Esophagus (tissue), 2 donors: Measurements from ENCODE around the gene SUSD6. TPM values are rescaled to one million over a fixed set of nuclear protein-coding genes. Genes with fewer than 3 reads are reported as not detected.
"Not testable (repeated sequence)": the region's sequence is repeated elsewhere in the genome, so short reads cannot be mapped to it uniquely, and the experiment has no call there.

ENCODE experiments used
- H3K27ac ChIP-seq, 2 donors: one replicate each; pipeline ENCODE4 v1.5.1; 2013; ENCODE audit warnings: low read depth in 2 of 2, mild to moderate bottlenecking in 2 of 2, inconsistent platforms in 1 of 2, low read length in 1 of 2, moderate library complexity in 1 of 2
- H3K27me3 ChIP-seq, 2 donors: one replicate each; pipeline ENCODE4 v1.6.1; 2013; ENCODE audit warnings: low read length in 2 of 2, control low read depth in 1 of 2, mild to moderate bottlenecking in 1 of 2; ENCODE audit not compliant: insufficient read depth in 2 of 2, control insufficient read depth in 1 of 2
- H3K36me3 ChIP-seq, 2 donors: one replicate each; pipeline ENCODE4 v1.6.1; 2013; ENCODE audit warnings: low read length in 1 of 2; ENCODE audit not compliant: control insufficient read depth in 2 of 2, insufficient read depth in 2 of 2
- H3K4me1 ChIP-seq, 2 donors: one replicate each; pipeline ENCODE4 v1.6.1; 2013; ENCODE audit warnings: low read length in 1 of 2; ENCODE audit not compliant: control insufficient read depth in 2 of 2, insufficient read depth in 2 of 2
- H3K4me3 ChIP-seq, 2 donors: one replicate each; pipeline ENCODE4 v1.5.1; 2013; ENCODE audit warnings: low read length in 2 of 2, mild to moderate bottlenecking in 2 of 2, low read depth in 1 of 2, moderate library complexity in 1 of 2
- H3K9me3 ChIP-seq, 2 donors: one replicate each; pipeline ENCODE4 v1.6.1; 2013; ENCODE audit warnings: mild to moderate bottlenecking in 2 of 2, low read depth in 1 of 2, low read length in 1 of 2, moderate library complexity in 1 of 2; ENCODE audit not compliant: control insufficient read depth in 2 of 2, insufficient read depth in 1 of 2
- WGBS, 2 donors: extraction: QIAGEN DNeasy Blood & Tissue Kit; methylation state at CpG; one replicate each; pipeline ENCODE4 v1.1.7; 2013; 5-methylcytosine and 5-hydroxymethylcytosine counted together
- polyA plus RNA-seq, 2 donors: library from polyadenylated mRNA; stranded (reverse); fragments of 200-250 nt; gene quantifications; one replicate each; pipeline ENCODE4 v1.2.3, GENCODE V29; 2013
- donor health status: healthy with polysubstance abuse.
- donor health status: Bipolar disorder and iron deficiency.

SUSD6 gene
- polyA plus RNA-seq, 2 donors = 16.2 to 30.3 TPM

- peaks cover 3 to 7% of the 10 kb centered on the region in 2 donors for H3K36me3 ChIP-seq
Observed at GRCh38 chr14:69693801-69694729, 82.7 kb downstream of the SUSD6 start.

GRCh38 chr14:69694730-69695281 lies 83.4 kb downstream of the SUSD6 start:
- peak overlapping the region; percentile 87 to 98 for H3K27ac ChIP-seq

More at GRCh38 chr14:69693801-69694729, 82.7 kb downstream of the SUSD6 start:
- no peak overlapping the region for H3K4me3 ChIP-seq
- 49 to 60% methylated on average over 4 of the region's 4 CpGs for WGBS, 2 donors
- no peaks in the 10 kb centered on the region for H3K9me3 ChIP-seq
- H3K4me1 ChIP-seq = peaks cover 18 to 19% of the 10 kb centered on the region in 2 donors
- peak overlapping the region; percentile 87 to 98 for H3K27ac ChIP-seq
- H3K27me3 ChIP-seq = no peaks in the 10 kb centered on the region

GRCh38 chr14:69695322-69696203 lies 84.2 kb downstream of the SUSD6 start:
- WGBS, 2 donors = 57 to 70% methylated on average over 6 of the region's 6 CpGs
- Histone ChIP-seq H3K36me3 (peaks cover 0 to 7% of the 10 kb centered on the region in 2 donors), H3K27me3 (no peaks in the 10 kb centered on the region), H3K9me3 (no peaks in the 10 kb centered on the region), H3K4me1 (peaks cover 18 to 19% of the 10 kb centered on the region in 2 donors), H3K4me3 (no peak overlapping the region), H3K27ac (peak overlapping the region; percentile 87 to 98)

More at GRCh38 chr14:69694730-69695281, 83.4 kb downstream of the SUSD6 start:
- H3K36me3 ChIP-seq = peaks cover 3 to 7% of the 10 kb centered on the region in 2 donors
- H3K27me3 ChIP-seq = no peaks in the 10 kb centered on the region
- 57 to 67% methylated on average over 5 of the region's 5 CpGs for WGBS, 2 donors
- H3K4me1 ChIP-seq = peaks cover 18 to 19% of the 10 kb centered on the region in 2 donors
- no peak overlapping the region for H3K4me3 ChIP-seq
- H3K9me3 ChIP-seq = no peaks in the 10 kb centered on the region

- peaks cover 0 to 4% of the 10 kb centered on the region in 2 donors for H3K36me3 ChIP-seq
- peaks cover 18 to 19% of the 10 kb centered on the region in 2 donors for H3K4me1 ChIP-seq
- no peaks in the 10 kb centered on the region for H3K27me3 ChIP-seq
- no peak overlapping the region for H3K4me3 ChIP-seq
- no peaks in the 10 kb centered on the region for H3K9me3 ChIP-seq
- peak overlapping the region; percentile 6 to 74 for H3K27ac ChIP-seq
Observed at GRCh38 chr14:69696204-69696527, 84.8 kb downstream of the SUSD6 start.

- no peaks in the 10 kb centered on the region for H3K36me3 ChIP-seq
- H3K4me1 ChIP-seq = peaks cover 19 to 20% of the 10 kb centered on the region in 2 donors
- no peaks in the 10 kb centered on the region for H3K9me3 ChIP-seq
- H3K27ac ChIP-seq = no peak overlapping the region
- H3K27me3 ChIP-seq = no peaks in the 10 kb centered on the region
- no peak overlapping the region for H3K4me3 ChIP-seq
- 66 to 70% methylated on average over 8 of the region's 8 CpGs for WGBS, 2 donors
Observed at GRCh38 chr14:69696633-69697557, 85.5 kb downstream of the SUSD6 start.

GRCh38 chr14:69698572-69698971 lies 87.2 kb downstream of the SUSD6 start:
- Histone ChIP-seq H3K9me3 (no peaks in the 10 kb centered on the region), H3K36me3 (peaks cover 0 to 4% of the 10 kb centered on the region in 2 donors), H3K27me3 (no peaks in the 10 kb centered on the region), H3K27ac (no peak overlapping the region), H3K4me1 (peaks cover 17 to 18% of the 10 kb centered on the region in 2 donors), H3K4me3 (no peak overlapping the region)
- WGBS, 2 donors = 88 to 92% methylated on average over 3 of the region's 3 CpGs

GRCh38 chr14:69699243-69699642 lies 87.8 kb downstream of the SUSD6 start:
- peaks cover 16 to 18% of the 10 kb centered on the region in 2 donors for H3K4me1 ChIP-seq
- H3K27me3 ChIP-seq, H3K4me3 ChIP-seq, H3K9me3 ChIP-seq, H3K36me3 ChIP-seq, H3K27ac ChIP-seq: not testable (repeated sequence)
- 91 to 92% methylated on average over 6 of the region's 6 CpGs for WGBS, 2 donors

GRCh38 chr14:69699748-69700303 lies 88.4 kb downstream of the SUSD6 start:
- no peak overlapping the region for H3K4me3 ChIP-seq
- no peaks in the 10 kb centered on the region for H3K9me3 ChIP-seq
- no peaks in the 10 kb centered on the region for H3K27me3 ChIP-seq
- no peak overlapping the region for H3K27ac ChIP-seq
- 70 to 78% methylated on average over 6 of the region's 6 CpGs for WGBS, 2 donors
- peaks cover 0 to 13% of the 10 kb centered on the region in 2 donors for H3K36me3 ChIP-seq
- peaks cover 13% of the 10 kb centered on the region in 2 donors for H3K4me1 ChIP-seq
